Measurements from ENCODE around the gene TRAF5.

TRAF5 gene

DNA sequence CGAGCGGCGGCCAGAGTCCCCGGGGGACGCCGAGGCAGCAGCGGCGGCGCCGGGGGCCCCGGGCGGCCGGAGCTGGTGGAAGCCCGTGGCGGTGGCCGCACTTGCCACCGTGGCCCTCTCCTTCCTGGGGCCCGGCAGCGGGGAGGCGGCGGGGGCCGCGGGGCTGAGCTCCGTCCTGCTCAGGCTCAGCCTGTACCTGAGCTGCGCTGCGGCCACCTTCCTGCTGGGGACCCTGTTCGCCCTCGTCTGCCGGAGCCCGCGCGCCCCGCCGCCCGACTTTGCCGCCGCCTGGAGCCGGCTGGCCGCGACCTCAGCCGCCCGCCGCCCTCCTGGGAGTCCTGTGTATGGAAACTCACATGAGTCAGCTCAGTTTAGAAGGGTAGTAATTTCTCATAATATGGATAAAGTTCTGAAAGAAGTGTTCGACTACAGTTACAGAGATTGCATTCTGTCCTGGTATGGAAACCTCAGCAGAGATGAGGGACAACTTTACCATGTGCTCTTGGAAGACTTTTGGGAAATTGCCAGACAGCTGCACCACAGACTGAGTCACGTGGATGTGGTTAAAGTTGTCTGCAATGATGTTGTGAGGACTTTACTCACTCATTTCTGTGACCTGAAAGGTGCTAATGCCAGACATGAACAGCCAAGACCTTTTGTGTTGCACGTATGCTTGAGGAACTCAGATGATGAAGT, 90.1 kb downstream of the TRAF5 start:
- DNase-seq (ENCODE audit: low read depth in 1 of 2, low spot score in 1 of 2) = peak; percentile 17 to 20

DNA sequence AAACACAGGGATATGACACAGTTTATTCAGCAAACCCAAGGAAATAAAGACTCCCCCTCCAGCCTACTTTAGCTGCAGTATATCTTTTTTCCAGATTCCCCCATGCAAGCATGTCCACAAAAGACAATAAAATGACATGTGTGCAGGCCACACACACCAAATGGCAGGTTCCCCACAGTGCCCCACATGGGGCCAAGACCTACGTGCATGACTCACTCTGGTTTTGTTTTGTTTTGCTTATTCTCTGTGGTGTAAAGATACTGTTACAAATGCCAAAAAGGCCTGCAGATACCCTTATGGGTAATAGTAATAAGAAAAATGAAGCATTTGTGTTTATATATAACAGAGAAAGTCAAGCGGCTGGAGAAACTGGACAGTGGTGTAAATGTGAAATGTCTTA, 93.8 kb downstream of the TRAF5 start:
- DNase-seq (ENCODE audit: low read depth in 1 of 2, low spot score in 1 of 2) = no peak

DNA sequence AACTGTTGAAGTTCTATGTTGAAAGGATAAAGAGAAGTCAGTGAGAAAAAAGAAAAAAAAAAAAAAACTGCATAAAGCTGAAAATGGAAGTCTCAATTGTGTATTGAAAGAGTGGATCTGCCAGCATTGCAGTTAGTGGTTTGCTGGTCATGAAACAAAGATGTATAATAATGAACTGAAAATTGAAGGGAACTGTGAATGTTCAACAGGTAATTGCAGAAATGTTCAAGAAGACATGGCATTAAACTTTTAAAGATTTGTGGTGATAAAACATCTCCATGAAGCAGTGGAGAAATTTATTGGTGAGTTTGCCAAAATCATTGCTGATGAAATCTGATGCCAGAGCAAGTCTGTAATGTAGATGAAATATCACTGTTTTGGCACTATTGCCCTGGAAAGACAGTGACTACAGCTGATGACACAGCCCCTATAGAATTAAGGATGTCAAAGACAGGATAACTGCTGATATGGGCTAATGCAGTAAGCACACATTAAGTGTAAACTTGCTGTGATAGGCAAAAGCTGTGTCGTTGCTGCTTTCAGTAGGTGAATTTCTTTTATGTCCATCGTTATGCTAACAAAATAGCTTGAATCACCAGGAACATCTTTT, 94.3 kb downstream of the TRAF5 start:
- no peak for DNase-seq (ENCODE audit: low read depth in 1 of 2, low spot score in 1 of 2)

DNA sequence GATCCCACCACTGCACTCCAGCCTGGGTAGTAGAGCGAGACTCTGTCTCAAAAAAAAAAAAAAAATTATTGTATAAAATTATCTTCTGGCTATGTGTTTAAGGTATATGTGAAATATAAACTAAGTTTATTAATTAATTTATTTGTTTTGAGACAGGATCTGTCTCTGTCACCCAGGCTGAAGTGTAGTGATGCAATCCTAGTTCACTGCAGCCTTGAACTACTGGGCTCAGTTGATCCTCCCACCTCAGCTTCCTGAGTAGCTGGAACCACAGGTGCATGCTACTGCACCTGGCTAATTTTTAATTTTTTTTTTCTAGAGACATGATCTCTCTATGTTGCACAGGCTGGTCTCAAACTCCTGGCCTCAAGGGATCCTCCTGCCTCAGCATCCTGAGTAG, 97.4 kb downstream of the TRAF5 start:
- no peak for DNase-seq (ENCODE audit: low read depth in 1 of 2, low spot score in 1 of 2)
